K562 (cell line): ENCODE data around the gene ODC1. TPM values are rescaled to one million over a fixed set of nuclear protein-coding genes. Genes with fewer than 3 reads are reported as not detected.

Source experiments
- ARID4B ChIP-seq: sonication (generic); formaldehyde crosslinking; IDR thresholded peaks from 2 replicates; pipeline ENCODE4 v1.8.0; 2022; ENCODE audit warnings: mild to moderate bottlenecking, missing genetic modification reagents
- CTCF ChIP-seq, 3 experiments: IDR thresholded peaks in 2 of 3; conservative IDR thresholded peaks in 1 of 3; 2 replicates each; pipeline ENCODE4 v1.5.1; 2011 to 2012; ENCODE audit warnings: low read length in 3 of 3, mild to moderate bottlenecking in 3 of 3, control low read depth in 2 of 3, improper control_type of control experiment in 1 of 3, inconsistent platforms in 1 of 3, low read depth in 1 of 3, mixed read lengths in 1 of 3, moderate library complexity in 1 of 3; ENCODE audit not compliant: insufficient read depth in 2 of 3
- ETS1 ChIP-seq: conservative IDR thresholded peaks from 2 replicates; pipeline ENCODE4 v1.6.1; 2011; ENCODE audit warnings: low read depth, mild to moderate bottlenecking, low read length; ENCODE audit not compliant: control insufficient read depth
- IRF1 ChIP-seq: sonication (generic); formaldehyde crosslinking; IDR thresholded peaks from 2 replicates; pipeline ENCODE4 v1.8.0; 2022; ENCODE audit warnings: missing genetic modification reagents, mild to moderate bottlenecking, borderline replicate concordance
- KAT7 ChIP-seq: sonication (generic); formaldehyde crosslinking; IDR thresholded peaks from 2 replicates; pipeline ENCODE4 v1.8.0; 2022; ENCODE audit warnings: missing genetic modification reagents, mild to moderate bottlenecking, borderline replicate concordance
- KDM2B ChIP-seq: fragments of 250-450 bp; sonication (Bioruptor Pico); IDR thresholded peaks from 2 replicates; pipeline ENCODE4 v1.8.0; 2021; ENCODE audit warnings: mild to moderate bottlenecking, moderate library complexity
- KLF16 ChIP-seq: IDR thresholded peaks from 2 replicates; pipeline ENCODE4 v1.6.1; 2016; ENCODE audit warnings: antibody characterized with exemption
- NFE2L1 ChIP-seq: fragments of 450-650 bp; IDR thresholded peaks from 2 replicates; pipeline ENCODE4 v1.6.1; 2016; ENCODE audit warnings: missing genetic modification characterization, low read depth, mild to moderate bottlenecking, missing compliant biosample characterization, moderate library complexity, borderline replicate concordance
- SMARCC2 ChIP-seq: fragments of 450-650 bp; IDR thresholded peaks from 2 replicates; pipeline ENCODE4 v1.6.1; 2017; ENCODE audit warnings: antibody characterized with exemption, moderate library complexity, mild to moderate bottlenecking, low read depth
- SMARCE1 ChIP-seq: fragments of 450-650 bp; IDR thresholded peaks from 2 replicates; pipeline ENCODE4 v1.7.1; 2016; ENCODE audit warnings: mild to moderate bottlenecking
- TAL1 ChIP-seq: fragments of 450-650 bp; IDR thresholded peaks from 2 replicates; pipeline ENCODE4 v1.6.1; 2016; ENCODE audit warnings: mild to moderate bottlenecking
- TCFL5 ChIP-seq: fragments of 250-450 bp; sonication (Bioruptor Pico); conservative IDR thresholded peaks from 2 replicates; pipeline ENCODE4 v1.6.1; 2021; ENCODE audit warnings: mild to moderate bottlenecking, moderate library complexity, matching md5 sums
- ZNF395 ChIP-seq: fragments of 200-800 bp; sonication (Bioruptor generic); IDR thresholded peaks from 2 replicates; pipeline ENCODE4 v1.6.1; 2017; ENCODE audit warnings: missing genetic modification characterization, missing compliant biosample characterization
- ZNF445 ChIP-seq: fragments of 250-450 bp; sonication (Bioruptor Pico); IDR thresholded peaks from 2 replicates; pipeline ENCODE4 v1.4.0; 2020; ENCODE audit warnings: low read depth, mild to moderate bottlenecking, moderate library complexity
- ZNF79 ChIP-seq: fragments of 250-450 bp; sonication (Bioruptor Pico); IDR thresholded peaks from 2 replicates; pipeline ENCODE4 v1.4.0; 2020; ENCODE audit warnings: low read depth, mild to moderate bottlenecking, moderate library complexity
- polyA plus RNA-seq, 8 experiments: library from polyadenylated mRNA; depleted of rRNA in 4 of 8; stranded (reverse) in 5 of 8; unstranded in 3 of 8; fragments of >200 nt; fragmentation: Nextera tagmentation in 2 of 8; fragmentation: Illumina TruSeq in 1 of 8; extraction: Ambion mirVana in 2 of 8; extraction: Trizol in 1 of 8; gene quantifications; 2 replicates each; pipeline versions ENCODE4 v1.2.1 to v1.2.3, GENCODE V29; 2011 to 2014; ENCODE audit warnings: inconsistent platforms in 1 of 8, missing spikeins in 1 of 8
- total RNA-seq, 7 experiments: library from RNA; depleted of rRNA in 6 of 7; stranded (reverse); fragments of >200 nt in 6 of 7; fragmentation: Illumina TruSeq in 2 of 7; extraction: Trizol in 2 of 7; gene quantifications; 2 replicates each; pipeline versions ENCODE4 v1.2.1 to v1.2.3, GENCODE V29; 2011 to 2021; ENCODE audit warnings: low replicate concordance in 1 of 7

ODC1 gene
- total and polyA plus RNA-seq, 9 of the 15 experiments (the other 6 are each of a cell fraction or from before 2014, with no cell fraction given), result 142 to 563 (median 457) TPM

- peak; percentile 55; the same call in 1 of the 2 replicates for TF ChIP-seq ETS1
- TF ChIP-seq ZNF395 (CRISPR knock-in tag), result 0 out of 2 replicates have a peak, but pooled peaks have one; percentile 33
- 0 out of 2 replicates have a peak, but pooled peaks have one; percentile 45 for TF ChIP-seq SMARCE1
- TF ChIP-seq IRF1 (CRISPR knock-in tag), result no peak
- TF ChIP-seq TAL1, result no peak
- peak; percentile 31; the same call in 1 of the 2 replicates for TF ChIP-seq KLF16
- TF ChIP-seq SMARCC2, result no peak
- TF ChIP-seq ZNF79 (CRISPR knock-in tag), result no peak
- no peak for TF ChIP-seq TCFL5
- no peak for TF ChIP-seq CTCF (IDR thresholded peaks at IDR 0.05 in 2 of 3, conservative IDR thresholded peaks at IDR 0.05 in 1 of 3; ENCODE audit: insufficient read depth in 2 of 3, low read depth in 1 of 3, low read length in 3 of 3)
- TF ChIP-seq ZNF445 (CRISPR knock-in tag), result no peak
- peak; percentile 21; the same call in 1 of the 2 replicates for TF ChIP-seq ARID4B (CRISPR knock-in tag)
- TF ChIP-seq NFE2L1 (tag), result no peak
- TF ChIP-seq KDM2B (CRISPR knock-in tag), result no peak
- no peak for TF ChIP-seq KAT7 (CRISPR knock-in tag)
Measured at GRCh38 chr2:10497797-10498251, 49.7 kb upstream of the ODC1 start (continued).
